OCI-LY3 (cell line): ENCODE results near the gene MCU.
"Not testable (repeated sequence)": the region's sequence is repeated elsewhere in the genome, so short reads cannot be mapped to it uniquely, and the experiment has no call there.

ENCODE experiments used
- H2AFZ ChIP-seq: fragments of 200-600, 300-600 bp; shearing (Covaris generic); 2 replicates; pipeline ENCODE4 v1.6.0; 2014; ENCODE audit warnings: antibody characterized with exemption, low read depth, low read length
- H3K27ac ChIP-seq: fragments of 200-600, 300-600 bp; sonication (generic); 2 replicates; pipeline ENCODE4 v1.5.1; 2014; ENCODE audit warnings: mild to moderate bottlenecking, low read length, moderate library complexity, mixed read lengths
- H3K27me3 ChIP-seq: fragments of 200-600, 300-600 bp; sonication (generic); 2 replicates; pipeline ENCODE4 v1.6.1; 2014; ENCODE audit warnings: low read depth, low read length, mixed read lengths
- H3K36me3 ChIP-seq: fragments of 200-600, 300-600 bp; sonication (generic); replicated peaks from 2 replicates; pipeline ENCODE3; 2014; ENCODE audit warnings: low read depth, low read length, mixed read lengths
- H3K4me1 ChIP-seq: fragments of 300-600, 200-600 bp; sonication (generic); 2 replicates; pipeline ENCODE4 v1.6.1; 2014; ENCODE audit warnings: low read length, mixed read lengths
- H3K4me2 ChIP-seq: fragments of 200-600, 300-600 bp; sonication (generic); 2 replicates; pipeline ENCODE4 v1.6.1; 2014; ENCODE audit warnings: low read length, mixed read lengths
- H3K4me3 ChIP-seq: fragments of 300-600, 200-600 bp; sonication (generic); 2 replicates; pipeline ENCODE4 v1.5.1; 2014; ENCODE audit warnings: antibody characterized with exemption, mild to moderate bottlenecking, low read length, moderate library complexity
- H3K79me2 ChIP-seq: fragments of 300-600, 200-600 bp; shearing (Covaris generic); 2 replicates; pipeline ENCODE4 v1.6.1; 2014; ENCODE audit warnings: mild to moderate bottlenecking, low read length, mixed read lengths
- H3K9ac ChIP-seq: fragments of 300-600, 200-600 bp; shearing (Covaris generic); 2 replicates; pipeline ENCODE4 v1.6.0; 2014; ENCODE audit warnings: mild to moderate bottlenecking, low read length, moderate library complexity
- H3K9me3 ChIP-seq: fragments of 200-600, 300-600 bp; shearing (Covaris generic); 2 replicates; pipeline ENCODE4 v1.6.1; 2014; ENCODE audit warnings: low read length, mixed read lengths; ENCODE audit not compliant: insufficient read depth
- H4K20me1 ChIP-seq: fragments of 200-600, 300-600 bp; sonication (generic); 2 replicates; pipeline ENCODE4 v1.6.1; 2016; ENCODE audit warnings: low read length, mixed read lengths; ENCODE audit not compliant: insufficient read depth
- EZH2phosphoT487 ChIP-seq: fragments of 200-600 bp; shearing (Covaris generic); IDR thresholded peaks from 2 replicates; pipeline ENCODE4 v1.6.1; 2018; ENCODE audit warnings: antibody characterized with exemption, mixed run types, low read depth
- TF ChIP-seq, protein P1 (sequence below): fragments of 200-600, 300-600 bp; sonication (generic); IDR thresholded peaks from 2 replicates; pipeline ENCODE4 v1.5.1; 2014; ENCODE audit warnings: antibody characterized with exemption, low read length, low read depth

MCU gene

DNA sequence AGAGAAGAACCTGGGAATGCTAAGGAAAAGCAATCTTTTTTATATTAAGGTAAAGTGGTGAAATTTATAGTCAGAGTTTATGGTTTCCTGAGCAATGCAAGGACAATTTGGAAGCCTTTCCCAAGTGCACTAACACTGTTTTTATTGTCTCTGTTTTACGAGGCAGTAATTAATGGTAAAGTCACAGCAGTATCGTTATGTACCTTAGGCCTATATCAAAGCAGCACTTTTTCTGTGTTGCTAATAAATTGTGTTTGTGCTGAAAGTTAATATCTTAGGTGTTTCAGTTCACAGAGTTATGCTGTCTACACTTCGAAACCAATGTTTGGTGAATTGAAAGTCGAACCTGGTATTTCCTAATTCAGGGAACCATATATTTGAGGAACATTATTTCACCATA lies 220.8 kb downstream of the MCU start:
- H3K9me3 ChIP-seq, result no peaks in the 10 kb centered on the region
- no peak overlapping the region for H3K9ac ChIP-seq
- H2AFZ ChIP-seq, result no peak overlapping the region
- no peaks in the 10 kb centered on the region for H3K79me2 ChIP-seq
- H3K4me2 ChIP-seq, result no peak overlapping the region
- H4K20me1 ChIP-seq, result no peaks in the 10 kb centered on the region
- H3K27me3 ChIP-seq, result no peaks in the 10 kb centered on the region
- H3K4me1 ChIP-seq, result peaks cover 1% of the 10 kb centered on the region; the same call in 1 of the 2 replicates
- no peak for TF ChIP-seq EZH2phosphoT487
- TF ChIP-seq, protein P1, sequence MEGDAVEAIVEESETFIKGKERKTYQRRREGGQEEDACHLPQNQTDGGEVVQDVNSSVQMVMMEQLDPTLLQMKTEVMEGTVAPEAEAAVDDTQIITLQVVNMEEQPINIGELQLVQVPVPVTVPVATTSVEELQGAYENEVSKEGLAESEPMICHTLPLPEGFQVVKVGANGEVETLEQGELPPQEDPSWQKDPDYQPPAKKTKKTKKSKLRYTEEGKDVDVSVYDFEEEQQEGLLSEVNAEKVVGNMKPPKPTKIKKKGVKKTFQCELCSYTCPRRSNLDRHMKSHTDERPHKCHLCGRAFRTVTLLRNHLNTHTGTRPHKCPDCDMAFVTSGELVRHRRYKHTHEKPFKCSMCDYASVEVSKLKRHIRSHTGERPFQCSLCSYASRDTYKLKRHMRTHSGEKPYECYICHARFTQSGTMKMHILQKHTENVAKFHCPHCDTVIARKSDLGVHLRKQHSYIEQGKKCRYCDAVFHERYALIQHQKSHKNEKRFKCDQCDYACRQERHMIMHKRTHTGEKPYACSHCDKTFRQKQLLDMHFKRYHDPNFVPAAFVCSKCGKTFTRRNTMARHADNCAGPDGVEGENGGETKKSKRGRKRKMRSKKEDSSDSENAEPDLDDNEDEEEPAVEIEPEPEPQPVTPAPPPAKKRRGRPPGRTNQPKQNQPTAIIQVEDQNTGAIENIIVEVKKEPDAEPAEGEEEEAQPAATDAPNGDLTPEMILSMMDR, result no peak
- H3K27ac ChIP-seq, result no peak overlapping the region
- H3K36me3 ChIP-seq, result no peaks in the 10 kb centered on the region
- H3K4me3 ChIP-seq, result no peak overlapping the region

GRCh38 chr10:72913287-72913686 lies 221.3 kb downstream of the MCU start:
- Histone ChIP-seq H3K4me2 (no peak overlapping the region), H3K4me3 (no peak overlapping the region), H3K36me3 (no peaks in the 10 kb centered on the region), H3K4me1 (peaks cover 5% of the 10 kb centered on the region), H3K27me3 (no peaks in the 10 kb centered on the region), H3K79me2 (no peaks in the 10 kb centered on the region), H3K9ac (no peak overlapping the region), H2AFZ (no peak overlapping the region), H3K27ac (no peak overlapping the region), H3K9me3 (no peaks in the 10 kb centered on the region), H4K20me1 (no peaks in the 10 kb centered on the region)
- TF ChIP-seq, protein P1, result no peak

DNA sequence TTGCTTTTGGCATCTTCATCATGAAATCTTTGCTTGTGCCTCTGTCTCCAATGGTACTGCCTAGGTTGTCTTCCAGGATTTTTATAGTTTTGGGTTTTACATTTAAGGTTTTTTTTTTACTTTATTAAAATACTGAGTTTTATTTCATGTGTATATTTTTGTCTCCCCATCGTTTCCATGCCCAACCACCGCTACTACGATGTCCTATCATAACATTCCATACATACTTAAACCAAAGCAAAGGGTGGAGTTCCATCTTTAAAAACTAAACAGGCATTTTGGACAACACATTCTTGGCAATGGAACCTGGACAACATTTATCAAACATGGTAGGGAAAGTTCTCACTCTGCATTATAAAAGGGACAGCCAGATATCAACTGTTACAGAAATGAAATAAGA lies 225.3 kb downstream of the MCU start:
- H3K4me2 ChIP-seq, H3K9me3 ChIP-seq, H3K9ac ChIP-seq, H3K27me3 ChIP-seq, H3K4me1 ChIP-seq, H3K4me3 ChIP-seq, H2AFZ ChIP-seq, H4K20me1 ChIP-seq, H3K79me2 ChIP-seq, H3K36me3 ChIP-seq, H3K27ac ChIP-seq: not testable (repeated sequence)

- not testable (repeated sequence) for H3K9me3 ChIP-seq, H3K4me2 ChIP-seq, H3K27me3 ChIP-seq, H3K4me3 ChIP-seq, H3K79me2 ChIP-seq, H2AFZ ChIP-seq, H3K4me1 ChIP-seq, H3K36me3 ChIP-seq, H4K20me1 ChIP-seq, H3K27ac ChIP-seq, H3K9ac ChIP-seq
- TF ChIP-seq, protein P1, result peak; percentile 23
Measured at GRCh38 chr10:72917803-72918332, 225.9 kb downstream of the MCU start.

- no peak overlapping the region for H3K9ac ChIP-seq
- H4K20me1 ChIP-seq, result no peaks in the 10 kb centered on the region
- H3K4me2 ChIP-seq, result no peak overlapping the region
- H3K4me1 ChIP-seq, result peaks cover 6% of the 10 kb centered on the region
- no peak overlapping the region for H2AFZ ChIP-seq
- H3K27ac ChIP-seq, result no peak overlapping the region
- H3K27me3 ChIP-seq, result no peaks in the 10 kb centered on the region
- H3K79me2 ChIP-seq, result no peaks in the 10 kb centered on the region
- H3K36me3 ChIP-seq, result no peaks in the 10 kb centered on the region
- TF ChIP-seq EZH2phosphoT487, result no peak
- TF ChIP-seq, protein P1, result no peak
- no peak overlapping the region for H3K4me3 ChIP-seq
- no peaks in the 10 kb centered on the region for H3K9me3 ChIP-seq
Measured at GRCh38 chr10:72918352-72918751, 226.4 kb downstream of the MCU start.

GRCh38 chr10:72921147-72921683 lies 229.3 kb downstream of the MCU start:
- H3K27me3 ChIP-seq, H3K27ac ChIP-seq, H3K4me2 ChIP-seq, H3K9ac ChIP-seq, H4K20me1 ChIP-seq, H3K79me2 ChIP-seq, H3K4me1 ChIP-seq, H3K36me3 ChIP-seq, H3K9me3 ChIP-seq, H2AFZ ChIP-seq, H3K4me3 ChIP-seq: not testable (repeated sequence)
